ACC112 (cell line): Measurements from ENCODE around the gene UBAC1.
"Not testable (repeated sequence)": the region's sequence is repeated elsewhere in the genome, so short reads cannot be mapped to it uniquely, and the experiment has no call there.

Source experiments
- H2AFZ ChIP-seq: fragments of 200-600 bp; sonication (generic); one replicate; pipeline ENCODE4 v1.6.0; 2017; ENCODE audit warnings: antibody characterized with exemption, low read length; ENCODE audit not compliant: unreplicated experiment
- H3K27ac ChIP-seq: fragments of 200-600 bp; sonication (generic); 2 replicates; pipeline ENCODE4 v1.5.1; 2014; ENCODE audit warnings: low read depth, mild to moderate bottlenecking, antibody characterized with exemption, low read length, moderate library complexity
- H3K27me3 ChIP-seq: fragments of 200-600 bp; sonication (generic); 2 replicates; pipeline ENCODE4 v1.6.1; 2014; ENCODE audit warnings: mild to moderate bottlenecking, antibody characterized with exemption, low read length, moderate library complexity, mixed read lengths; ENCODE audit not compliant: insufficient read depth
- H3K36me3 ChIP-seq: fragments of 200-600 bp; sonication (generic); 2 replicates; pipeline ENCODE4 v1.6.1; 2016; ENCODE audit warnings: mild to moderate bottlenecking, antibody characterized with exemption, low read length, moderate library complexity, mixed read lengths; ENCODE audit not compliant: insufficient read depth
- H3K4me1 ChIP-seq: fragments of 200-600 bp; sonication (generic); one replicate; pipeline ENCODE4 v1.6.1; 2016; ENCODE audit warnings: low read length, mixed read lengths; ENCODE audit not compliant: insufficient read depth, unreplicated experiment, control insufficient read depth
- H3K4me3 ChIP-seq: fragments of 200-600 bp; sonication (generic); 2 replicates; pipeline ENCODE4 v1.5.1; 2014; ENCODE audit warnings: mild to moderate bottlenecking, low read depth, low read length
- H3K79me2 ChIP-seq: fragments of 200-600 bp; sonication (generic); one replicate; pipeline ENCODE4 v1.6.0; 2016; ENCODE audit warnings: low read length; ENCODE audit not compliant: control insufficient read depth, unreplicated experiment, insufficient read depth

Gene UBAC1

GRCh38 chr9:135925496-135926133 is 35.6 kb downstream of the UBAC1 start:
- H3K79me2 ChIP-seq: no peaks in the 10 kb centered on the region
- no peak overlapping the region for H3K4me3 ChIP-seq
- H3K27me3 ChIP-seq: no peaks in the 10 kb centered on the region
- H3K36me3 ChIP-seq: no peaks in the 10 kb centered on the region
- H3K4me1 ChIP-seq: peaks cover 17% of the 10 kb centered on the region
- no peak overlapping the region for H3K27ac ChIP-seq
- H2AFZ ChIP-seq: no peak overlapping the region

GRCh38 chr9:135924628-135925338 is 36.4 kb downstream of the UBAC1 start:
- Histone ChIP-seq H3K27ac (no peak overlapping the region), H3K79me2 (no peaks in the 10 kb centered on the region), H2AFZ (no peak overlapping the region), H3K36me3 (no peaks in the 10 kb centered on the region), H3K4me1 (peaks cover 17% of the 10 kb centered on the region), H3K4me3 (no peak overlapping the region), H3K27me3 (no peaks in the 10 kb centered on the region)

DNA sequence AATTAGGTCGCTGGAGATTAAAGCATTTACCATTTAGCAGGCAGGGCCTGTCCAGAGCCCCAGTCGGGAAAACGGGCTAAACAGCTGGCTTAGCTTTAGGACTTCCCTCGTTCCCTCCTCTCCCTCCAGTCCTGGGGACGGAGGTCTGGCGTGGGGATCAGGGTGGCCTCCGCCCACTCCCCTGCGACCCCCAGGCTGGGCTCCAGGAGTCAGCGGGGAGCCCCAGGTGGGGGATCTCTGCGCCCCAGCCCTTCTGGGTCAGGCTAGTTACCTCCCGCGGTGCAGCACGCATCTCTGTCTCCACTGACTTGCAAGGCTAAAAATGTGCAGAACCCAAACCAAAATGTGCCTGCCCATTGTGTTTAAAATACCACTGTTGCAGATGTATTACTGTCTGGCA is 37.7 kb downstream of the UBAC1 start:
- Histone ChIP-seq H2AFZ (no peak overlapping the region), H3K4me3 (no peak overlapping the region), H3K36me3 (no peaks in the 10 kb centered on the region), H3K27ac (no peak overlapping the region), H3K4me1 (peaks cover 17% of the 10 kb centered on the region), H3K79me2 (no peaks in the 10 kb centered on the region), H3K27me3 (no peaks in the 10 kb centered on the region)

GRCh38 chr9:135921749-135922310 is 39.3 kb downstream of the UBAC1 start:
- H3K4me3 ChIP-seq: no peak overlapping the region
- no peaks in the 10 kb centered on the region for H3K27me3 ChIP-seq
- H2AFZ ChIP-seq: no peak overlapping the region
- 0 out of 2 replicates have a peak, but pooled peaks cover under 1% of the 10 kb centered on the region for H3K36me3 ChIP-seq
- no peaks in the 10 kb centered on the region for H3K79me2 ChIP-seq
- no peak overlapping the region for H3K27ac ChIP-seq
- peaks cover 10% of the 10 kb centered on the region for H3K4me1 ChIP-seq

GRCh38 chr9:135920973-135921585 is 40.1 kb downstream of the UBAC1 start:
- H3K27ac ChIP-seq: no peak overlapping the region
- no peak overlapping the region for H3K4me3 ChIP-seq
- H3K27me3 ChIP-seq: no peaks in the 10 kb centered on the region
- H3K36me3 ChIP-seq: peaks cover 8% of the 10 kb centered on the region
- no peak overlapping the region for H2AFZ ChIP-seq
- H3K79me2 ChIP-seq: no peaks in the 10 kb centered on the region
- peaks cover 3% of the 10 kb centered on the region for H3K4me1 ChIP-seq

GRCh38 chr9:135920256-135920930 is 40.8 kb downstream of the UBAC1 start:
- no peaks in the 10 kb centered on the region for H3K4me1 ChIP-seq
- H3K4me3 ChIP-seq: no peak overlapping the region
- H3K27ac ChIP-seq: no peak overlapping the region
- no peaks in the 10 kb centered on the region for H3K79me2 ChIP-seq
- H2AFZ ChIP-seq: no peak overlapping the region
- H3K36me3 ChIP-seq: peaks cover 15% of the 10 kb centered on the region
- H3K27me3 ChIP-seq: no peaks in the 10 kb centered on the region

- Histone ChIP-seq H3K36me3 (peaks cover 25% of the 10 kb centered on the region), H2AFZ (no peak overlapping the region), H3K4me1 (no peaks in the 10 kb centered on the region), H3K27ac (no peak overlapping the region), H3K79me2 (no peaks in the 10 kb centered on the region), H3K27me3 (no peaks in the 10 kb centered on the region), H3K4me3 (no peak overlapping the region)
Observed at GRCh38 chr9:135919318-135919890, 41.8 kb downstream of the UBAC1 start.

- H3K79me2 ChIP-seq, H3K4me1 ChIP-seq, H3K27me3 ChIP-seq, H2AFZ ChIP-seq, H3K27ac ChIP-seq, H3K4me3 ChIP-seq: not testable (repeated sequence)
- peaks cover 53% of the 10 kb centered on the region for H3K36me3 ChIP-seq
Observed at GRCh38 chr9:135916227-135916626, 44.9 kb downstream of the UBAC1 start.

DNA sequence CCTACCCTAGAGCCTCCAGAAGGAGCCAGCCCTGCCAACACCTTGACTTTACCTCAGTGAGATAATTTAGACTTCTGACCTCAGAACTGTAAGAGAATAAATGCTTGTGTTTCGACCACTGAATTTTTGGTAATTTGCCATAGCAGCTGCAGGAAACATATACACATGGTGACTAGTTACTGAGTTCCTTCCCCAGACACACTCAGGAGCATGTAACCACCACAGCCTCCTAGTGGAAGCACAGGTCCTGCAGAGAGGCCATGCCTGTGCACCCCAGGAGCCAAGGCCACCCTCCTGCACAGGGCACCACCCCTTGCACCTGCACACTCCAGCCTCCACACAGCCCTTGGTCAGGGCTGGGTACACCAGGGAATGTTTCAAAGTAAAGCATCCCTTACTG is 46.3 kb downstream of the UBAC1 start:
- no peaks in the 10 kb centered on the region for H3K27me3 ChIP-seq
- no peak overlapping the region for H3K4me3 ChIP-seq
- H2AFZ ChIP-seq: no peak overlapping the region
- H3K27ac ChIP-seq: no peak overlapping the region
- peaks cover 21% of the 10 kb centered on the region for H3K79me2 ChIP-seq
- H3K36me3 ChIP-seq: peaks cover 64% of the 10 kb centered on the region
- peaks cover 3% of the 10 kb centered on the region for H3K4me1 ChIP-seq

- H3K4me3 ChIP-seq, H3K27me3 ChIP-seq, H2AFZ ChIP-seq, H3K27ac ChIP-seq: not testable (repeated sequence)
- H3K79me2 ChIP-seq: peaks cover 49% of the 10 kb centered on the region
- H3K36me3 ChIP-seq: peaks cover 63% of the 10 kb centered on the region
- peaks cover 16% of the 10 kb centered on the region for H3K4me1 ChIP-seq
Observed at GRCh38 chr9:135911233-135911632, 49.9 kb downstream of the UBAC1 start.
